Tibial nerve (tissue), 4 donors: Measurements from ENCODE around the gene FADS2. TPM values are rescaled to one million over a fixed set of nuclear protein-coding genes. Genes with fewer than 3 reads are reported as not detected.

Experiments
- small RNA-seq: library from RNA; depleted of rRNA; stranded (forward); fragments of <200 nt; gene quantifications from one replicate; pipeline ENCODE3, GENCODE V24; 2016
- total RNA-seq, 4 donors: library from RNA; depleted of rRNA; stranded (reverse); fragments of >200 nt; gene quantifications; one replicate each; pipeline ENCODE4 v1.1.0, GENCODE V29; 2016

FADS2 gene
- total RNA-seq, 4 donors from 2014 or later: 17.4 to 59.2 (median 32.7) TPM

Small RNA genes within 50 kb of the gene (small RNA-seq; reads per million reads assigned to genes)
- gene MIR6746: not detected

Other genes starting within 250 kb of the FADS2 start
- gene SYT7, start 247.2 kb upstream of the FADS2 start, total RNA-seq: 1 to 10 TPM; 1.2 to 2.5 (median 1.8) TPM
- gene DAGLA, start 147.9 kb upstream of the FADS2 start, total RNA-seq: 1 to 10 TPM; 1.1 to 5.4 (median 3.0) TPM
- 1 to 10 TPM; 1.0 to 7.5 (median 2.1) TPM for gene MYRF, start 75.7 kb upstream of the FADS2 start, total RNA-seq
- gene TMEM258, start 35.7 kb upstream of the FADS2 start, total RNA-seq: 10 to 100 TPM; 21.9 to 56.7 (median 45.2) TPM
- 10 to 100 TPM in 1 of 4 donors, 1 to 10 TPM in 3; 4.5 to 11.0 (median 4.6) TPM for gene FEN1, start 35.4 kb upstream of the FADS2 start, total RNA-seq
- gene FADS1, start 11.3 kb upstream of the FADS2 start, total RNA-seq: 10 to 100 TPM; 33.7 to 61.6 (median 47.0) TPM
- gene FADS3, start 63.2 kb downstream of the FADS2 start, total RNA-seq: 100 to 1,000 TPM; 135 to 327 (median 205) TPM
- 100 to 1,000 TPM in 1 of 4 donors, 10 to 100 TPM in 3; 58.8 to 127 (median 71.1) TPM for gene RAB3IL1, start 89.3 kb downstream of the FADS2 start, total RNA-seq
- 10 to 100 TPM; 33.2 to 53.2 (median 45.7) TPM for gene BEST1, start 122.1 kb downstream of the FADS2 start, total RNA-seq
- 1,000 to 10,000 TPM; 3,872 to 5,003 (median 4,779) TPM for gene FTH1, start 139.3 kb downstream of the FADS2 start, total RNA-seq